Measurements from ENCODE around the gene EFCAB11. TPM values are rescaled to one million over a fixed set of nuclear protein-coding genes. Genes with fewer than 3 reads are reported as not detected.

The EFCAB11 gene
- total and polyA plus RNA-seq, 8 donors = 1.3 to 5.8 (median 2.6) TPM

DNA sequence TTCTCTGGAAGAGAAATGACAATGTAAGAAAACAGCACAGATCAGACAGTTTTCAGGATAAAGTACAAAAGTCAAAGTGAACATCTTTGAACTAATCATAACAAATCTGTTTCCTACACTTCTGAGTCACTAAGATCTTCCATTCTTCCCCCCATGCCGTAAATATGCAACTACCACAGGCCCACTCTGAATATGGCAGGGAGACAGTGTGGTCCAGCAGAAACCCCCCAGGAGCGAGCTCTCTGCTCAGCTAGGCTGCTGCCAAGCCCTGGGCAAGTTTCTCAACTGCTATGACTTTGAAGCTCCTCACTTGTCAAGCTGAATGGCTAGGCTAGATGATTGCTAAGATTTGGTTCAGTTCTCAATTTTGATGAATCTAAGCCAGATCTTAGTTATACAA, 148.1 kb downstream of the EFCAB11 start:
- no peak for FAIRE-seq

DNA sequence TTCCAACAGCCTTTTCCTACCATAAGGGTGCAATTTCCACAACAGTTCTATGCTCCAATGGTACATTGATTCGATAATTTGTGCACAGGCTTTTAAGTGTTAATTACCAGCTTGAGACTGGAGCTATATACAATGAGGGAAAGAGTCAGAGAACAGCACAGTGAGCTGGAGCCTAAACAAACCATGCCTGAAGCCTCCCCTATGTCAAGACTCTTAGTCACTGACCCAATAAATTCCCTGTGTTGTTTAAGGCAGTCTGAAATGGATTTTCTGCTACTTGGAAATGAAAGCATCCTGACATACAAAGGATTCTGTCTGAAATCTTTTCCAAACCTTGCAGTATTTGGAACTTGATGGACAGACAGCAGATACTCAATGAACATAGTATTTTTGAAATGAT, 149.0 kb downstream of the EFCAB11 start:
- no peaks in the 10 kb centered on the region for H3K9me3 ChIP-seq
- H3K4me3 ChIP-seq = no peak overlapping the region
- no peak overlapping the region for H3K27ac ChIP-seq
- 92 to 100% methylated on average over 1 of the region's 1 CpG for WGBS, 2 donors
- ATAC-seq (no peak), DNase-seq (no peak), FAIRE-seq (no peak)
- H3K36me3 ChIP-seq = no peaks in the 10 kb centered on the region
- TF ChIP-seq, protein P1, sequence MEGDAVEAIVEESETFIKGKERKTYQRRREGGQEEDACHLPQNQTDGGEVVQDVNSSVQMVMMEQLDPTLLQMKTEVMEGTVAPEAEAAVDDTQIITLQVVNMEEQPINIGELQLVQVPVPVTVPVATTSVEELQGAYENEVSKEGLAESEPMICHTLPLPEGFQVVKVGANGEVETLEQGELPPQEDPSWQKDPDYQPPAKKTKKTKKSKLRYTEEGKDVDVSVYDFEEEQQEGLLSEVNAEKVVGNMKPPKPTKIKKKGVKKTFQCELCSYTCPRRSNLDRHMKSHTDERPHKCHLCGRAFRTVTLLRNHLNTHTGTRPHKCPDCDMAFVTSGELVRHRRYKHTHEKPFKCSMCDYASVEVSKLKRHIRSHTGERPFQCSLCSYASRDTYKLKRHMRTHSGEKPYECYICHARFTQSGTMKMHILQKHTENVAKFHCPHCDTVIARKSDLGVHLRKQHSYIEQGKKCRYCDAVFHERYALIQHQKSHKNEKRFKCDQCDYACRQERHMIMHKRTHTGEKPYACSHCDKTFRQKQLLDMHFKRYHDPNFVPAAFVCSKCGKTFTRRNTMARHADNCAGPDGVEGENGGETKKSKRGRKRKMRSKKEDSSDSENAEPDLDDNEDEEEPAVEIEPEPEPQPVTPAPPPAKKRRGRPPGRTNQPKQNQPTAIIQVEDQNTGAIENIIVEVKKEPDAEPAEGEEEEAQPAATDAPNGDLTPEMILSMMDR (IDR thresholded peaks at IDR 0.05) = no peak
- H3K4me1 ChIP-seq = no peaks in the 10 kb centered on the region
- H3K27me3 ChIP-seq = no peaks in the 10 kb centered on the region
- intact Hi-C loops (cut with DNase I) = no loop called here

More for the DNA sequence above, 148.1 kb downstream of the EFCAB11 start:
- Histone ChIP-seq H3K36me3 (no peaks in the 10 kb centered on the region), H3K27me3 (no peaks in the 10 kb centered on the region), H3K4me1 (no peaks in the 10 kb centered on the region), H3K9me3 (no peaks in the 10 kb centered on the region), H3K27ac (no peak overlapping the region), H3K4me3 (no peak overlapping the region)
- DNase-seq (no peak), ATAC-seq (no peak)
- intact Hi-C loops (cut with DNase I) = no loop called here
- WGBS, 2 donors = 95 to 96% methylated on average over 2 of the region's 2 CpGs
- TF ChIP-seq, protein P1 (IDR thresholded peaks at IDR 0.05) = no peak

DNA sequence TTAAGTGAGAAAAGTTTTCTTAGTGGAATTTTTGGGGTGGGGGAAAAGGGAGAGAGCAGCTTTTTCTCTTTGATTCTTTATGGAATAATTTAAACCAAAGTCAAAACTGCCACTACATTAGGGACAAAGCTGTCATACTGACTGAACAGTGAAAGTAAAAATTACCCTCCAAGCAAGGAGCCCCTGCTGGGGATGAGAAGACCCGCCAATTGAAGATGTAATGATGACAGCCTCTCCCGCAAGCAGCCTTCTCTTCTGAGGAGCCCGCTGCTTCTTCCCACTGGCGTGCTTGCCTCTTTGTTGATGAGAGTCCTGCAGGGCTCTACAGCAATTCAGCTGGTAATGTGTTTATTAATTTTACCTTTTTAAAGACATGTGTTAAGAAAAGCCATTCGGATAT, 151.0 kb downstream of the EFCAB11 start:
- intact Hi-C loops (cut with DNase I) = no loop called here
- WGBS, 2 donors = 89 to 93% methylated on average over 5 of the region's 5 CpGs
- Histone ChIP-seq H3K4me1 (no peaks in the 10 kb centered on the region), H3K27me3 (no peaks in the 10 kb centered on the region), H3K9me3 (no peaks in the 10 kb centered on the region), H3K27ac (no peak overlapping the region), H3K36me3 (no peaks in the 10 kb centered on the region), H3K4me3 (no peak overlapping the region)
- no peak for FAIRE-seq
- TF ChIP-seq, protein P1 (IDR thresholded peaks at IDR 0.05) = no peak
- DNase-seq = no peak
- no peak for ATAC-seq

DNA sequence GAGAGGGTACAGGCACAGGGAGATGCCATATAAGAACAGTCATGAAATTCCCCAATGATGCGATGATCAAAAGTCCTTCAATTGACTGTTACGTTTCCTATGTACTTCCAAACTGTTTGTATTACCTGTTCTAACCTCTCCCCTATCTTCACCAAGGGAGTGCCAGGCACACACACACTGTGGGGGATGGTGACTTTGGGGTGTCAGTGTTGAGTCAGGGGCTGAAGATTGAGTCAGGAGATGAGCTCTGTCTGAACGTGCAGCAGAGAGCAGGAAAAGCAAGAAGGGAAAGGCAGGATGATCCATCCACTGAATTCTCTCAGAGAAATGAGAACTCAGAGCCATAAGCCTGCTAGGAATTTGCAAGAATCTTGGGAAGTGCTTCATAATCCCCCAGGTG, 153.4 kb downstream of the EFCAB11 start:
- 84 to 86% methylated on average over 3 of the region's 3 CpGs for WGBS, 2 donors
- TF ChIP-seq, protein P1 (IDR thresholded peaks at IDR 0.05) = no peak
- H3K27me3 ChIP-seq = no peaks in the 10 kb centered on the region
- H3K27ac ChIP-seq = no peak overlapping the region
- FAIRE-seq (no peak), ATAC-seq (no peak), DNase-seq (no peak)
- intact Hi-C loops (cut with DNase I) = no loop called here
- H3K4me3 ChIP-seq = no peak overlapping the region
- no peaks in the 10 kb centered on the region for H3K36me3 ChIP-seq
- no peaks in the 10 kb centered on the region for H3K9me3 ChIP-seq
- H3K4me1 ChIP-seq = no peaks in the 10 kb centered on the region

DNA sequence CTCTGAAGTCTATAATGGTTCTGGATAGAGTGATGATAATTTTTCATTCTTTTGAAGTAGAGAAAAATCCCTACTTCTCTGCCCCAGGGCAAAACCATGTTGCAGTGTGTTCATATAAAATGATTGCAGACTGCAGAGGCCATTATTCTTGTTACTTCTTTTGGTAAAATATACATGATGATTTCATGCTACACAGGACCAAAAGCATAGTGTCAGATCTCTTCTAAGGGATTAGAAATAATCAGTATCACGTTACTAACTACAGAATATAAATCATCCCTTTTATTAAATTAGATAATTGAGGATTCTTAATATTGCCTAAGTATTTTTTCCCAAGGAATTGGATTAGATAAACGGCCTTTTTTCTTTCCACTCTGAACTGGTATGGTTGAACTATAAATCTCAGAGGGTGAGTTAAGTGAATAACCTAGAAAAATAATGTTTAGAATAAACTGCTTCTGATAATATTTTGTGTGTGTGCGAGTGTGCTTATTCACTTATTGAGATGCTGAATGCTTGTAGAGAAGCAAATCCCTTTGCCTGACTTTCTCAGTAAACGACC, 156.2 kb downstream of the EFCAB11 start:
- no peaks in the 10 kb centered on the region for H3K9me3 ChIP-seq
- TF ChIP-seq, protein P1 (IDR thresholded peaks at IDR 0.05) = no peak
- no peaks in the 10 kb centered on the region for H3K4me1 ChIP-seq
- no peaks in the 10 kb centered on the region for H3K27me3 ChIP-seq
- WGBS, 2 donors = 76 to 85% methylated on average over 4 of the region's 4 CpGs
- no peak for DNase-seq
- no peak overlapping the region for H3K27ac ChIP-seq
- H3K4me3 ChIP-seq = no peak overlapping the region
- no peak for ATAC-seq
- H3K36me3 ChIP-seq = no peaks in the 10 kb centered on the region
- FAIRE-seq = no peak
- intact Hi-C loops (cut with DNase I) = no loop called here

Measured in pancreas (tissue), 10 donors.